GM23338 (cell line): ENCODE measurements around the gene NIBAN1. TPM values are rescaled to one million over a fixed set of nuclear protein-coding genes. Genes with fewer than 3 reads are reported as not detected.

Experiments
- CTCF ChIP-seq, 2 experiments: fragments of 200-600 bp in 1 of 2; sonication (generic) in 1 of 2; conservative IDR thresholded peaks; 2 replicates each; pipeline versions ENCODE4 v1.5.1 to v1.6.1; 2016 to 2017; ENCODE audit warnings: antibody characterized with exemption in 2 of 2, low read depth in 2 of 2, mild to moderate bottlenecking in 2 of 2, moderate library complexity in 1 of 2
- EZH2phosphoT487 ChIP-seq: fragments of 200-600 bp; sonication (generic); IDR thresholded peaks from one replicate; pipeline ENCODE4 v1.8.1; 2018; ENCODE audit warnings: antibody characterized with exemption; ENCODE audit not compliant: unreplicated experiment
- JUNB ChIP-seq: IDR thresholded peaks from one replicate; pipeline ENCODE4 v1.6.1; 2016; ENCODE audit warnings: antibody characterized with exemption; ENCODE audit not compliant: unreplicated experiment
- REST ChIP-seq: IDR thresholded peaks from one replicate; pipeline ENCODE4 v1.6.1; 2018; ENCODE audit warnings: antibody characterized with exemption; ENCODE audit not compliant: unreplicated experiment
- ZNF114 ChIP-seq: fragments of 250-450 bp; sonication (Bioruptor Pico); IDR thresholded peaks from 2 replicates; pipeline ENCODE4 v1.5.0; 2020; ENCODE audit warnings: mild to moderate bottlenecking, moderate library complexity
- ZNF331 ChIP-seq: fragments of 250-450 bp; sonication (Bioruptor Pico); IDR thresholded peaks from 2 replicates; pipeline ENCODE4 v1.5.0; 2020; ENCODE audit warnings: low read depth, mild to moderate bottlenecking, moderate library complexity
- ZNF462 ChIP-seq: fragments of 250-450 bp; sonication (Bioruptor Pico); IDR thresholded peaks from 2 replicates; pipeline ENCODE4 v1.5.0; 2020; ENCODE audit warnings: mild to moderate bottlenecking, moderate library complexity
- polyA plus RNA-seq: library from polyadenylated mRNA; unstranded; fragments of >200 nt; fragmentation: Nextera tagmentation; extraction: Ambion mirVana; gene quantifications from 2 replicates; pipeline ENCODE4 v1.2.1, GENCODE V29; 2016
- total RNA-seq: library from RNA; depleted of rRNA; stranded (reverse); fragments of >200 nt; shearing (Covaris generic); gene quantifications from 2 replicates; pipeline ENCODE4 v1.2.3, GENCODE V29; 2014

Gene NIBAN1
- total and polyA plus RNA-seq, 2 experiments from 2014 or later: 5.5 to 12.3 TPM

GRCh38 chr1:184950227-184950626 is 24.1 kb downstream of the NIBAN1 start (continued):
- TF ChIP-seq ZNF462 (no peak), REST (no peak), JUNB (no peak), CTCF (conservative IDR thresholded peaks at IDR 0.05; ENCODE audit: low read depth in 2 of 2) (no peak), ZNF114 (CRISPR knock-in tag) (no peak), ZNF331 (CRISPR knock-in tag) (no peak), EZH2phosphoT487 (no peak)
